NCI-H460 (cell line): ENCODE data around the gene CDK11A. TPM values are rescaled to one million over a fixed set of nuclear protein-coding genes. Genes with fewer than 3 reads are reported as not detected.
A peak's percentile ranks its signal among the peaks of the same experiment; 100 is the strongest.

Source experiments
- DNase-seq: peaks from one replicate; pipeline ENCODE4 v3.0.0-alpha.2; 2016; ENCODE audit warnings: low read depth; ENCODE audit errors: extremely low read depth
- polyA plus RNA-seq: library from polyadenylated mRNA; depleted of rRNA; stranded (reverse); fragments of >200 nt; gene quantifications from 2 replicates; pipeline ENCODE4 v1.2.3, GENCODE V29; 2014; cell fraction: nucleus; rRNA removed
- total RNA-seq: library from RNA; depleted of rRNA; stranded (reverse); fragments of >200 nt; shearing (Covaris generic); gene quantifications from 2 replicates; pipeline ENCODE4 v1.2.3, GENCODE V29; 2014; rRNA removed

The CDK11A gene
- total RNA-seq = 11.5 and 17.3 TPM in 2 replicates
- 55.1 and 61.3 TPM in 2 replicates for polyA plus RNA-seq

DNA sequence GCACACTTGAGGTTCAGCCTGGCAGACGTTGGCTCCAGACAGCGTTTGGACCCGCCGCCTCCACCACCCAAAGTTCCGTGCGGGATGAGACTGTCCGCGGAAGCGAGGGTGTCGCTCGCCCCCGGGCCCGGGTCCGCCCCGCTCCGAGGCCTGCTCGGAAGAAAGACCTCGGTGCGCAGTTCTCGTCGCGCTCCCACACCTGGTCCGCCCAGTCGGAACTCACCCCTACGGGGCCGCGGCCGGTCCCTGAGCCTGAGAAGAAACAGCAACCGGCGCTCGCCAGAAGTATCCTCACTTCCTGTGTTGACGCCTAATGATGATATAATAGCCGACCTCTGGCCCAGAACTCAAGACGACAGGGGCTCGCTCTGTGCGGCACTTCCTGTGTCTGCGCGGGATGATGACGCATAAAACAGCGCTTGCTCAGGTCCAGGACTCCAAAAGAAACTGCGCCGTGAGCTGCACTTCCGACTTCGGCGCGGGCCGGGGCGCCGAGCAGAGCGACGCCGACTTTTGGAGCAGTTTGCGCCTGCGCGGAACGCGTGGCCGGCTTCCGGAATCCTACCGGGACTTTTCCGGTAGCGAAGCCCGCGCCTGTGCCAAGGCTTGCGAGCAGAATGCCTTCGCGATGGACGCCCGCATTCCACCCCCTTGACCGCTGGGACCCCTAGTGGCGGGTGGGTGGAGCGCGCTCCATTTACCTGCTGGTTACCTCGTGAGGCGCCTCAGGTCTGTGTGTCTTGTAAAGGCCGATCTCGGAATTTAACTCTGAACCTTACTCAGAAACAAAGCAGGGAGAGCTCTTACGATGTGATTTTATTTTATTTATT is at the start of gene CDK11A:
TSS of gene CDK11A (minus strand) at position 323 of the 830 bp plus-strand sequence. CDS start 1,539 bp downstream, outside the sequence.
- peak; percentile 98 for DNase-seq

DNA sequence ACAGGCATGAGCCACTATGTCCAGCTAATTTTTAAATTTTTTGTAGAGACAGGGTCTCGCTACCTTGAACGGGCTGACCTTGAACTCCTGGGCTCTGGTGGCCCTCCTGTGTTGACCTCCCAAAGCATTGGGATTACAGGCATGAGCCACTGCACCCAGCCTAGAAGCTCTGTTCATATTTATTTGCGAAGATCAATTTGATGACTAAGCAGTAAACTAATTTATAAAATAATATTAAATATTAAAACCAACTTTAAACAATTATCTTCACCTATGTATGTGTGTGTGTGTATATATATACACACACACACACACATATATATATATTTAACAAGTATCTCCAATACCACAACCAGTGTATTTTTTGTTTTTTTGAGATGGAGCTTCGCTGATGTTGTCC is 49.7 kb upstream of the CDK11A start:
- DNase-seq = no peak

DNA sequence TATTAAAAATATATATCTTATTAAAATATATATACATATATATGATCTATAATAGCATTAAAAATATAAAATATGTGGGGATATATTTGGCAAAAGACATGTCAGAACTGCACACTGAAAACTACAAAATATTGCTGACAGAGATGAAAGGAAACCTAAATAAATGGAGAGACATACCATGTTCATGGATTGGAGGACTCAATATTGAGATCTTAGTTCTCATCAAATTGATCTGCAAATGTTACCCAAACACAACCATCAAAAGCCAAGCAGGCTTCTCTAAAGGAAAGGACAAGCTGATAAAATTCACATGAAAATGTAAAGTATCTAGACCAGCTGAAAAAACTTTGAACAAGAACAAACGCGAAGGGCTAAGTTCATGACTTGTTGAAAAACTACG is 46.9 kb upstream of the CDK11A start:
- no peak for DNase-seq

DNA sequence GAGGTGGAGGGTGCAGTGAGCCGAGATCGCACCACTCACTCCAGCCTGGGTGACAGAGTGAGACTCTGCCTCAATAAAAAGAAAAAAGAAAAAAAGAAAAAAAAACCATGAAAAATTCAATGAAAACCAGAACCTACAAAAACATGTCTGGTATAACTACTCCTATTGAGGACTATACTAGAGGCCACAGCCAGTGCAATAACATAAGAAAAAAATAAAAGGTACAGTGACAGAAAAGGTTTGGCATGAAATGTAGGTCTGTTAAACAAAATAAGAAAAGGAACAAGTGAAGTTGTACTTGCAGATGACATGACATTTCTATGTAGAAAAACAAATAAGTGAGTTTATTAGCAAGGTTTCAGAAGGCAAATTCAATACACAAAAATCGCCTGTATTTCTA is 45.9 kb upstream of the CDK11A start:
- DNase-seq = no peak

DNA sequence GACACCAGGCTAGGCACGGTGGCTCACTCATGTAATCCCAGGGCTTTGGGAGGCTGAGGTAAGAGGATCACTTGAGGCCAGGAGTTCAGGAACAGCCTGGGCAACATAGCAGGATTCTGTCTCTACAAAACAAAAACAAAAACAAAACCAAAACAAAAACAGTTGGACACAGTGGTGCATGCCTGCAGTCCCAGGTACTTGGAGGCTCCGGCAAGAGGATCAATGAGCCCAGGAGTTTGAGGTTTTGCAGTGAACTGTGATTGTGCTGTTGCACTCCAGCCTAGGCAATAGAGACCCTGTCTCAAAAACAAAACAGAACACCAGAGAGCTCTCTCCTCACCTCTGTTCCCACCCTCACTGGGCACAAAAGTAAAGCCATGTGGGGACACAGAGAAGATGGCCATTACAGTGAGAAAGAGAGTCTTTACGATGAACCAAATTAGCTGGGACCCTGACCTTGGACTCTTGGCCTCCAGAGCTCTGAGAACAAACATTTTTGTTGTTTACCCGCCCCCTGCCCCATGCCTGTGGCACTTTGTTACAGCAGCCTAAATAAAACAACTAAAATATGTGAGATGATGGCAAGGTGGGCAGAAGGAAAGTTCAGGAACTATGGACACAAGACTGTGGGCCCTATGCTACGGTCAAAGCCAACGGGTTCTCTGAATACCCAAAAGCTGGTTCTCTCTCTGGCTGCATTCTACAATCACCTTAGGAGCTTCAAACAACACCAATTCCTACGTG is 44.3 kb upstream of the CDK11A start:
- DNase-seq = no peak

DNA sequence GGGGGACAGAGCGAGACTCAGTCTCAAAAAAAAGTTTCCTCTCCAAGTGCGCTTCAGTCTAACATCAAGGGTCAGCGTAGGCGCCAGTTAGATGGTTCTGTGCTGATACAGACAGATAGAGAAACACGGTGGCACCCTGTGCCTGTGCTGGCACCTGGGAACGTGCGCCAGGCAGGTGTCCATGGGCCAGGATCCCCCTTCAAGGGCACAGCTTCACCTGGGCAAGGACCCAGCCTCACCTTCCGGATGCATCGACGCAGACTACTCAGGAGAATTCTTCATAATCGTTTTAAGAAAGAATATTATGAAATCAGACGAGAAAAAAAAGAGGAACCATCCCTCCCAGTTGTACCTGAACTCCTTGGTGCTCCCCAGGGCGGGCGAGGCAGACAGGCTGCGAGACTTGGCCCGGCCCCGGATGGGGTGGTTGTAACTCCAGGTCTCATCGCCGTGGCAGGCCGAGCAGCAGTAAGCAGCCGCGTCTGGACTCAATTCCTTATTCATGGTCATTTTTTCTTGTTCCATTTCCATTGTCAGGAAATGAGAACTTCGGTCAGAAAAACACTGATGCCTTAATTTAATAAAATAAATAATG is 40.8 kb upstream of the CDK11A start:
- DNase-seq = no peak

DNA sequence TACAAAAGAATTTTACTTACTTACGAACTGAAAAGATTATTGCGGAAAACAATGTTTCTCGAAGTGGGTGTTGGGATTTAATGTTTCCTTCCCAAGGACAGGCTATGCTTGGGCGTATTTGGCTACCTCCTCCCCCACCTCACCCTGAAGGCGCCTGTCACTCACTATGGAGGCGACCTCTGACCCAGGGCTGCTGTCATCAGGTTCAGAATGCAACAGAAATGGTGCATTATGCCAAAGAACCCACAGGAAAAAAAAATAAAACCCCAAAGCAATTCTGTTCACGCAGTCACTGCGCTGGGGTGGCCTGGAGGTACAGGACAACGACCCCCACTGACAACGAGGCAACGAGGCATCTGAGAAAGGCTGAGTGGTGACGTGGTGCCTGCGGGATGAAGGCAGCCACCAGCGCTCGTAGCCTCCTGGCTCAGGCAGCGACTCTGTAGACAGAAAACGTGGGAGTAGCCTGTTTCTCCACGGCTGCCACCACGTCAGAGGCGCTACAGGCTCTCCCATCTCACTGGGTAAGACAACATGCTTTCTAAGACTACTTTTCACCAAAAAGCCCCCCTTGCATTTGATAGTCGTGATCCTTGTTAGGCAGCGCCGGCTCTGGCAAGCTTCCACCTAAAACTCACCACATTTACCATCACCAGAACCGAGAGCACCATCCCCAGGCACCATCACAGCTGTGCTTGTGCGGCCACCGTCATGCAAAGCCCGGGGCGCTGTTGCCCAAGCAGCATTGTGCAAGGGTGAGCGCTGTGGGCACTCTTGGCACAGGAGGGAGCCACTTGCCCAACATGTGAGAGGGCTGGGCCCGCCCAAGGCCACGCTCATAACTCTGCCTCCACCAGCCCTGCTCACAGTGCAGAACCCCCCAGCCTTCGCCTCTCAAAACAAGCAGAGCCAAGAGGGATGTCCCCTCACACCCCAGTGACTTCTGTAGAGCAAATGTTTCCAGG is 39.8 kb upstream of the CDK11A start:
- DNase-seq = peak; percentile 86

DNA sequence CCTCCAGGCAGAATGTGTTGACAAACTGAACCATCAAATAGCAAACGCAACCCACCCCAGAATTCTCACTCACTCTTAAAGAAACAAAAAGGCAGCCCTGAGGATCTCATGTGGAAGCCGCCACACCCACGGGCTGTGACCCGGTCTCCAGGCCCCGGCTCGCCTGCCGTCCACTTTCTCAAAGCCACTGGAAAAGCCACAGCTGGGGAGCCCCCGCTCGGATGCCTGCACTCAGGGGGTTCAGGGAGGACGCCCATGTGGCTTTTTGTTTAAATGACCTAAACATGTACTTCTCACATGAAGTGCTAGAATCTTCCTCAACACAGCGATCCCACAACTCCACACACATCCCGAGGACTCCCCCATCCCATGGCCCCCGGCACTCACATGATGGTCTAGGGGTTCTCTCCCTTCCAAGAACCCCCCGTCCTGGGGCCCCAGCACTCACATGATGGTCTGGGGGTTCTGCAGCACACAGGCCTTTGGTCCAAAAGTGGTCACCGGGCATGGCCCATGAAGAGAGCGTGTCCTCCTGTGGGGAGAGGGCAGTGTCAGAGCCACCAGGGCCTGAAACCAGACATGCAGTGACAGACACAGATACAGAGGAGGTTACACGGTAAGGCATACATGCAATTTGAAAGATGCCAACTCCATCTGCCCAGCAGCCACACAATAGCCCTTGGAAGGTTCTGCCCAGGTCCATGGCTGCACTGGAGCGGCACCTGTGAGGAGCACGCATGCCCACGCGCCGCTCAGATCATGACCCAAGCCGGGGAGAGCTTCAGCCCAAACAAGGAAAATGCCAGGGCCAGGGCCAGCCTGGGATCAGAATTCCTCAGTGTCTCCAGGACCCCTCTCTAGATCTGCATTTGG is 37.6 kb upstream of the CDK11A start:
- no peak for DNase-seq

DNA sequence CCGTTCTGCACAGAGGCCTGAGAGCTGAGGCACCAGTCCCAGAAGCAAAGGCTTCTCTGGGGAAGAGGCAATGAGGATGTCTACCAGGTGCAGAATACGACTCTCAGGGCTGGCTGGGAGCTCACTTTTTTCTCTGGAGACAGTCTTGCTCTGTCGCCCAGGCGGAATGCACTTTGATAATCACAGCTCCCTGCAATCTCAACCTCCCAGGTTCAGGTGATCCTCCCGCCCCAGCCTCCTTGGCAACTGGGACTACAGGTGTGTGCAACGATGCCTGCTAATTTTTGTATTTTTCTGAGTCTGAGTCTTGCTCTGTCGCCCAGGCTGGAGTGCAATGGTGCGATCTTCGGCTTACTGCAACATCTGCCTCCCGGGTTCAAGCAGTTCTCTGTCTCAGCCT is 36.6 kb upstream of the CDK11A start:
- DNase-seq = no peak

DNA sequence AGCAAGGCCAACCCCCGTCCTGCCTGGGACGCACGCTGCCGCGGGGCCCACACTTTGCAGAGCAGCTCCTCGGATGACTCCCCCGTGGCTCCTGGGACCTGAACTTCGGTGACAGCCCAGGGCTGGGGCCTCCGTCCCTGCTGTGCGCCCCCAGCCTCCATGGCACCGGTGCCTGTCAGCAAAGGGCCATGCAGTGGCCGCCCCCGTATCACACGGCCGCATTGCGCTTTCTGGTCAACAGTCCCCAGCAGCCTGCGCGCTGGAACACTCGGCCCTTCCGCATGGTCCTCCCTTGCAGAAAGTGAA is 36.1 kb upstream of the CDK11A start:
- DNase-seq = no peak

DNA sequence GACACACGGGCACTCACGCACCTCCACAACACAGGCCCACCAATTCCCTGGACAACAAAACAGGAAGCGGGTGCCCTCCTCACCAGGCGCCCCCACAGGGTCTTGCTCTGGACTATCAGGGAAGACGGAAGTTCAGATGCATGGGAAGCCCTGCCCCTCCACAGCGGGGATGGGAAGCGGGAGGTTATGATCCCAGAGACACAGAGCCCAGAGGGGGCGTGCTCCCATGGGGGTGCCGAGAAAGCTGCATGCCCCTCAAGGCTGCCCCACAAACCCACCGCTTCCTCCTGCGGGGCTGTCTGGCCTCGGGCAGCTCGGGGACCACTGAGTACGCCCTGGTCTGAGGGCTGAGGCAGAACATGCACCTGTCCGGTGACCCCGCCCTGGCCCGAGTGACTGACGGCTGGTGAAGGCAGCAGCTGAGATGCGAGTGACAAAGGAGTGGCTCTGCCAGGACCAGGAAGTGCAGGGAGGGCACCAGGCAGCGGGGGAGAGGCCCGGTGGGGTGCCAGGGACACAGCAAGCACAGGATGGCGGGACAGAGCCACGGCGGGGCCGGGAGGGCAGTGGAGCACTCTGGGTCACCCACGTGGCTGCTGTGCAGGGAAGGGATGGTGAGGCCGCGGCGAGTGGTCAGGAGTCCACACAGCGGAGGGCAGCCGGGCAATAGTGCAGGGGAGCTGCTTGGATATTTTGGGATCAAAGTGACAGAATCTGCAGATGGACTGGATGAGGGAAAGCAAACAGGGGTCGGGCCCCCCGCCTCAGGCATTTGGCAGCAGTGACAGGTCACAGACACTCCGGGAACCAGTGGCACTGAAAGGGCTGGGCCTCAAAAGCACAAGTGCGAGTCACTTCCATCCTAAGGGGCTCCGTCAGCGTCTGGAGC is 35.5 kb upstream of the CDK11A start:
- DNase-seq = no peak

DNA sequence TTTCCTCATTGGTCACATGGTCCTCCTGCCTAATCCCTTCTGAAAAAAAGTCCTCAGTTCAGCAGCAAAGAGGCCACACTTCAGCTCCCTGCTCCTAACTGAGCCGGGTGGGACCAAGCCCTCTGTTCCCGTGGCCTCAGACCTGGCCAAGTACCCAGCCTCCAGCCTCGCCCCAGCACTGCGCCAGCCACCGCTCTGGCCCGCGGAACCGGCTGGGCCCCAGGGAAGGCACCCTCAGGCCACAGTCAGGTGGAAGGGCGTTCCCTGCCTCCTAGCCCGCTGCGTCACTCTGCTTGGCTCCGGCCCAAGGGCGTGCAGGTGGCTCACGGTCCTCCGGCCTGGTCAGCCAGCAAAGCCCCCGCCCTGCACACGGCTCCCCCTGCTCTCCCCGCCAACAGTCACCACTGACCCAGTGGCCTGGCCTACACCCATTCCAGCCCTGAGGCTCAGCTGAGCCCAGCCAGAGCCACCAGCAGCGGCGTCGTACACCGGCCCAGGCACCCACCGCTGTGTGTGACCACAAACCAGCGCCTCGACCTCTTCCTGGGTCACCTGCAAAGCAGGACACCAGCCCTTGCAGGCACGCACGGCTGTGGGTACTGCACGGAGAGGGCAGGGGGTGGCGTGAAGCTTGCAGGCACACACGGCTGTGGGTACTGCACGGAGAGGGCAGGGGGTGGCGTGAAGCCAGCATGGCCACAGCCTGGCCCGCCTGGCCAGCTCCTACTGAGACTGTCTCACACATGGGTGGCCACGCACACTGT is 34.7 kb upstream of the CDK11A start:
- DNase-seq = peak; percentile 62

DNA sequence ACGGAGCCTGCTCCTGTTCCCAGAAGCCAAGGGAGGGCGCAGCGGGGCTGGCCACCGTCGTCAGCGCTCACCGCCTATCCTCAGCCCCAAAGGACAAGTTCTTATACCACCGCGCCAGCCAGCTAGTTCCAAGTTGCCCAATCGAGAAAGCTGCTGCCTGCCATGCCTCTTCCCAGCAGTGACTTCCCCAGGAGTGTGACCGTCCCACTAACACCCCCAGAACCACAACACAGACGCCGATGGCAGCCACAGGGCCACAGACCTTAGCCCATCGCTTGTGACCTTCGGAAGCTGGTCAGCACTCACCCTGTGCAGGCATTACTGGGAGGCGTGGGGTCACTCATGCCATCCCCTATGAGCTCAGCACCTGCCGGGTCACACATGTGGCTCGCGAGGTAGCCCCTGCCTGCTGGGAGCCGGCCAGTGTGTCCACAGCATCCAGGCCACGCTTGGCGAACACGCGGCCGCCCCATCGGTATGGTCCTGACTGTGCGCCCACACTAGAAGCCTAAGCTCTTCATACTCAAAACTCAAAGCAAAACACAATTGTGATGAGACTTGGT is 34.0 kb upstream of the CDK11A start:
- DNase-seq = no peak

DNA sequence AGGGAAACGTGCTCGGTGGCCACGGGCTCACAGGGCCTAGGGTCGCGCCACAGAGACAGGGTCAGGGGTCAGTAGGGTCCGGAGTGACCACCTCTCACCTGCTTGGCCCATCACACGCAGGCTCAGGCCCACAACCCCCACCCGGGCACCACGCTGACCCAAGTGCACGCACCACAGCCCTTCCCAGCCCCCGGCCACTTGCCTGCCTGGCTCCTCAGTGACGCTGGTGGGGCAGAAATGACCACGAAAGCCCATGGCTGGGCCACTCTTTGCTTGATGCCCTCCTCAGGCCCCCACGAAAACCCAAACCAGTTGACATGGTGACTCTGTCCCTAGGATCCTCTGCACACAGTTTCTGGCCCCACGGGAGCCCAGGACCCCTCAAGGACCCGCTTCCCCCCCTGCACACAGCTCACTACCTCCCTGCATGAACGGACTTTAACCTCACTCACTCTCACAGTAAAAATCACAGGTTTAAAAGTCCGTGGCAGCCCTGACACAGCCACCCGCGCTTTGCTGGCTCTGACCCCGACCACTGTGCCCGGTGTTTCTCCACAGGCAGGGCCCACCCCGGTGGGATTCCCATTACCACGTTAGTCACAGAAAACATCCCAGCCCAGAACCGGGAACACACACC is 33.4 kb upstream of the CDK11A start:
- no peak for DNase-seq

DNA sequence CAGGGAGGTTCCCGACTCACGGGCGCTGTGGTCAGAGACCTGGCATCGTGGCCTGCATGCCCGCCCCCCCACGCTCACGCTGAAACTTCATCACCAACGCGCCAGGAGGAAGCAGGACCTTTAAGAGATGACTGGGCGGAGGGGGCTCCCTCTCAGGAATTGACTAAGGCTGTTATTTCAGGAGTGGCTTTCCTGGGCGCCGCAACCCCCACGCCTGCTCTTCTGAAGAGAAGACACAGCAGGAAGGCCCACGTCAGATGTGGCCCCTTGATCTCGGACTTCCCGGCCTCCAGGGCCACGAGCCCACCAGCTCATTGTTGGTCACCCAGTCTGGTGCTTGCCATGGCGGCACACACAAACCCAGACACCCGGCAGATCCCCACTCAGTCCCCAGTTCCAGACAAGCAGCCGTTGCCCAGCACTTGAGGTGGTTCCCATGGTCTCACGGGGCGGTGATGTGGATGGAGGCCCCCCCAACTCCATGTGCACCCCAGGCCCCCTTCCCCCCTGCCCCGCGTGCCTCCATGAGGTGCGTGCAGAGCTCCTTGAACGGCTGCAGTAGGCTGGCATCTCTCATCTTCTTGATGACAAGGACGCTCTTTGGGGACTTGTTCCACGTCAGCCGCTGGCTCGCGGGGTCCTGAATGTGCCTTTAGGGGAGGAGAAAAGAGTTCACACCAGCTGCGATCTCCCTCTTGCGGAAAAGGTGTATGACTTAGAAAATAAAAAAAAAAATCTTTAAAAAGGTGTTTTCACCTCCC is 32.7 kb upstream of the CDK11A start:
- no peak for DNase-seq

DNA sequence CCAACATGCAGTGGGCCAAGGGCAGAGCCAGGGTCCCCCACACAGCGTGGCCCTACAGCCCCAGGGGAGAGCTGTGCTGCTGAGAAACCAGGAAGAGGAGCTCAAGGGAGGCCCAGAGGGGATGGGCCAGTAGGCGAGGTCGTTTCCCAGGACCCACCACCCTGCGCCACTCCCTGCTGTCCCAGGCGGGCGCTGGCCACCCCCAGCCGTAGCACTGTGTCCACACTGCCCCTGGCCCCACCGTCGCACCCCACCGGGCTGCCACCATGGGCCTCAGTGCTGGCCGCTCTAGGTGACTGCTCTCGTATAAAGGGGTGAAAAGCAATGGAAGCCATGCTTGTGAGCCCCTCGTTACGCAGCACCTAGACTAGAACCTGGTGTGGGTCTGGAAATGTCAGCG is 31.7 kb upstream of the CDK11A start:
- DNase-seq = no peak
